NCI-H146 treated with DMSO at 0.1 percent for 48 hours (cell line): Measurements from ENCODE around the gene KIRREL3.
A peak's percentile ranks its signal among the peaks of the same experiment; 100 is the strongest.

ENCODE experiments used
- DNase-seq: peaks from one replicate; lab custom pipeline; 2025; ENCODE audit not compliant: unreplicated experiment; lab: John Stamatoyannopoulos, UW

Gene KIRREL3

GRCh38 chr11:126878913-126879482, 121.6 kb downstream of the KIRREL3 start:
- peak; percentile 9 for DNase-seq

GRCh38 chr11:126874831-126875230, 125.7 kb downstream of the KIRREL3 start:
- peak; percentile 15 for DNase-seq

GRCh38 chr11:126874276-126874675, 126.3 kb downstream of the KIRREL3 start:
- DNase-seq = no peak

- no peak for DNase-seq
Measured at GRCh38 chr11:126871792-126872191, 128.8 kb downstream of the KIRREL3 start.

GRCh38 chr11:126870021-126870420, 130.5 kb downstream of the KIRREL3 start:
- DNase-seq = no peak

- peak; percentile 54 for DNase-seq
Measured at GRCh38 chr11:126868741-126869140, 131.8 kb downstream of the KIRREL3 start.

- DNase-seq = no peak
Measured at GRCh38 chr11:126864934-126865333, 135.6 kb downstream of the KIRREL3 start.

- DNase-seq = no peak
Measured at GRCh38 chr11:126863294-126863997, 137.1 kb downstream of the KIRREL3 start.

GRCh38 chr11:126862664-126863243, 137.8 kb downstream of the KIRREL3 start:
- DNase-seq = no peak

GRCh38 chr11:126861796-126862459, 138.6 kb downstream of the KIRREL3 start:
- no peak for DNase-seq

- DNase-seq = peak; percentile 78
Measured at GRCh38 chr11:126857860-126858808, 142.4 kb downstream of the KIRREL3 start.

- DNase-seq = no peak
Measured at GRCh38 chr11:126855536-126855935, 145.0 kb downstream of the KIRREL3 start.

- no peak for DNase-seq
Measured at GRCh38 chr11:126853732-126854131, 146.8 kb downstream of the KIRREL3 start.

- no peak for DNase-seq
Measured at GRCh38 chr11:126844789-126845188, 155.8 kb downstream of the KIRREL3 start.

- no peak for DNase-seq
Measured at GRCh38 chr11:126843096-126843495, 157.5 kb downstream of the KIRREL3 start.

- DNase-seq = no peak
Measured at GRCh38 chr11:126841999-126842398, 158.6 kb downstream of the KIRREL3 start.

GRCh38 chr11:126840975-126841374, 159.6 kb downstream of the KIRREL3 start:
- no peak for DNase-seq

GRCh38 chr11:126840201-126840886, 160.2 kb downstream of the KIRREL3 start:
- no peak for DNase-seq

GRCh38 chr11:126839496-126839895, 161.1 kb downstream of the KIRREL3 start:
- no peak for DNase-seq

GRCh38 chr11:126838779-126839178, 161.8 kb downstream of the KIRREL3 start:
- DNase-seq = no peak
